ENCODE measurements around the gene CDK11B.

- TF ChIP-seq CTCF (IDR thresholded peaks at IDR 0.05) (no peak), POLR2A (IDR thresholded peaks at IDR 0.05) (no peak)
Measured at GRCh38 chr1:1593834-1594601, 64.8 kb downstream of the CDK11B start.

All from heart left ventricle (tissue), 13 donors.